Breast epithelium (tissue), 4 donors: Measurements from ENCODE around the gene AOX1. TPM values are rescaled to one million over a fixed set of nuclear protein-coding genes. Genes with fewer than 3 reads are reported as not detected.

Experiments used
- DNase-seq, 2 donors: peaks; one replicate each; pipeline ENCODE4 v3.0.0-alpha.2; 2019; ENCODE audit warnings: low spot score in 2 of 2
- H3K27ac ChIP-seq, 2 donors: fragments of 200-600 bp; sonication (generic) in 1 of 2; one replicate each; pipeline ENCODE4 v1.5.1; 2016 to 2019; ENCODE audit warnings: mild to moderate bottlenecking in 1 of 2
- H3K27me3 ChIP-seq, 2 donors: fragments of 200-600 bp; sonication (generic) in 1 of 2; one replicate each; pipeline versions ENCODE4 v1.5.1 to v1.6.0; 2017 to 2019; ENCODE audit warnings: control low read depth in 1 of 2, mild to moderate bottlenecking in 1 of 2
- H3K36me3 ChIP-seq: fragments of 200-600 bp; one replicate; pipeline ENCODE4 v1.5.1; 2019
- H3K4me1 ChIP-seq, 2 donors: fragments of 200-600 bp; sonication (generic); one replicate each; pipeline ENCODE4 v1.5.1; 2016 to 2019; ENCODE audit warnings: control low read depth in 1 of 2
- H3K4me3 ChIP-seq, 3 donors: fragments of 200-600 bp; sonication (generic); 1 replicate in 2 of 3; 2 replicates in 1 of 3; pipeline ENCODE4 v1.5.1; 2016 to 2019; ENCODE audit warnings: mild to moderate bottlenecking in 3 of 3, moderate library complexity in 2 of 3
- H3K9me3 ChIP-seq, 2 donors: fragments of 200-600 bp; sonication (generic) in 1 of 2; one replicate each; pipeline ENCODE4 v1.5.1; 2016 to 2019; ENCODE audit warnings: control low read depth in 1 of 2
- CTCF ChIP-seq, 3 donors: fragments of 450-650 bp; IDR thresholded peaks; one replicate each; pipeline ENCODE4 v1.5.1; 2016 to 2017; ENCODE audit warnings: antibody characterized with exemption in 3 of 3, mild to moderate bottlenecking in 3 of 3, moderate library complexity in 3 of 3
- POLR2A ChIP-seq: fragments of 450-650 bp; IDR thresholded peaks from one replicate; pipeline ENCODE4 v1.6.1; 2016; ENCODE audit warnings: antibody characterized with exemption, mild to moderate bottlenecking, moderate library complexity
- POLR2AphosphoS5 ChIP-seq, 3 donors: sonication (generic); formaldehyde crosslinking; IDR thresholded peaks; one replicate each; pipeline ENCODE4 v1.6.1; 2017; ENCODE audit warnings: antibody characterized with exemption in 3 of 3
- intact Hi-C: fragments of 100-400 bp; cut with DNase I; formaldehyde crosslinking; loops from one replicate; pipeline ENCODE4 v1.15.1; 2023; ENCODE audit warnings: low total_unique reads
- total RNA-seq, 3 donors: library from RNA; depleted of rRNA; stranded (reverse); fragments of >200 nt; gene quantifications; one replicate each; pipeline ENCODE4 v1.1.0, GENCODE V29; 2016

The AOX1 gene
- total RNA-seq, 3 donors from 2014 or later, result 100.0 to 611 (median 111) TPM

- Histone ChIP-seq H3K4me3 (no peak overlapping the region), H3K27me3 (no peaks in the 10 kb centered on the region), H3K9me3 (no peaks in the 10 kb centered on the region), H3K36me3 (no peaks in the 10 kb centered on the region), H3K4me1 (no peaks in the 10 kb centered on the region), H3K27ac (no peak overlapping the region)
- DNase-seq, result no peak
- intact Hi-C loops, result no loop called here
- no peak for TF ChIP-seq POLR2AphosphoS5 (IDR thresholded peaks at IDR 0.05)
- TF ChIP-seq POLR2A, result no peak
Observed at GRCh38 chr2:200670751-200671150, 84.9 kb downstream of the AOX1 start.

GRCh38 chr2:200673191-200673590, 87.4 kb downstream of the AOX1 start:
- Histone ChIP-seq H3K4me1 (peaks cover 0 to 6% of the 10 kb centered on the region in 2 donors), H3K9me3 (no peaks in the 10 kb centered on the region), H3K27ac (no peak overlapping the region), H3K4me3 (no peak overlapping the region), H3K36me3 (no peaks in the 10 kb centered on the region), H3K27me3 (no peaks in the 10 kb centered on the region)
- DNase-seq, result no peak
- intact Hi-C loops, result no loop called here
- TF ChIP-seq POLR2A (no peak), POLR2AphosphoS5 (IDR thresholded peaks at IDR 0.05) (no peak), CTCF (IDR thresholded peaks at IDR 0.05) (no peak)

- Histone ChIP-seq H3K4me1 (peaks cover 4 to 18% of the 10 kb centered on the region in 2 donors), H3K27me3 (no peaks in the 10 kb centered on the region), H3K4me3 (no peak overlapping the region), H3K27ac (no peak overlapping the region), H3K9me3 (no peaks in the 10 kb centered on the region), H3K36me3 (no peaks in the 10 kb centered on the region)
- DNase-seq, result no peak
- TF ChIP-seq POLR2AphosphoS5 (IDR thresholded peaks at IDR 0.05) (no peak), CTCF (IDR thresholded peaks at IDR 0.05) (no peak), POLR2A (no peak)
- intact Hi-C loops, result no loop called here
Observed at GRCh38 chr2:200674837-200675236, 89.0 kb downstream of the AOX1 start.

GRCh38 chr2:200677171-200677570, 91.4 kb downstream of the AOX1 start:
- no peak for TF ChIP-seq POLR2AphosphoS5 (IDR thresholded peaks at IDR 0.05)
- no peak for TF ChIP-seq POLR2A
- TF ChIP-seq CTCF (IDR thresholded peaks at IDR 0.05), result no peak
- no peak overlapping the region for H3K4me3 ChIP-seq
- DNase-seq, result no peak
- H3K27ac ChIP-seq, result no peak overlapping the region
- intact Hi-C loops, result loop anchor here (2.0 kb wide), 1 partner anchor 46 kb away; no protein-coding TSS in a partner anchor
- H3K9me3 ChIP-seq, result no peaks in the 10 kb centered on the region
- H3K36me3 ChIP-seq, result no peaks in the 10 kb centered on the region
- H3K27me3 ChIP-seq, result no peaks in the 10 kb centered on the region
- H3K4me1 ChIP-seq, result peaks cover 4 to 20% of the 10 kb centered on the region in 2 donors

- no peaks in the 10 kb centered on the region for H3K27me3 ChIP-seq
- no peaks in the 10 kb centered on the region for H3K9me3 ChIP-seq
- H3K4me3 ChIP-seq, result no peak overlapping the region
- intact Hi-C loops, result loop anchor here (2.0 kb wide), 1 partner anchor 47 kb away; no protein-coding TSS in a partner anchor
- no peaks in the 10 kb centered on the region for H3K36me3 ChIP-seq
- peaks cover 4 to 20% of the 10 kb centered on the region in 2 donors for H3K4me1 ChIP-seq
- no peak for TF ChIP-seq POLR2AphosphoS5 (IDR thresholded peaks at IDR 0.05)
- no peak for TF ChIP-seq POLR2A
- TF ChIP-seq CTCF (IDR thresholded peaks at IDR 0.05), result no peak
- H3K27ac ChIP-seq, result peak overlapping the region in 1 of 2 donors; percentile 56
- DNase-seq, result no peak
Observed at GRCh38 chr2:200677721-200678532, 92.1 kb downstream of the AOX1 start.
